ENCODE results near the gene B3GNT2.

The B3GNT2 gene

GRCh38 chr2:62205554-62205953 is 9.6 kb downstream of the B3GNT2 start:
- no peak for DNase-seq (ENCODE audit: low read depth)

GRCh38 chr2:62206024-62206423 is 10.1 kb downstream of the B3GNT2 start:
- no peak for DNase-seq (ENCODE audit: low read depth)

GRCh38 chr2:62207491-62207890 is 11.6 kb downstream of the B3GNT2 start:
- DNase-seq (ENCODE audit: low read depth) = no peak

GRCh38 chr2:62208074-62208757 is 12.3 kb downstream of the B3GNT2 start:
- DNase-seq (ENCODE audit: low read depth) = no peak

GRCh38 chr2:62208758-62209114 is 12.8 kb downstream of the B3GNT2 start:
- DNase-seq (ENCODE audit: low read depth) = no peak

GRCh38 chr2:62209427-62209991 is 13.6 kb downstream of the B3GNT2 start:
- DNase-seq (ENCODE audit: low read depth) = no peak

- no peak for DNase-seq (ENCODE audit: low read depth)
Measured at GRCh38 chr2:62215306-62216064, 19.6 kb downstream of the B3GNT2 start.

- DNase-seq (ENCODE audit: low read depth) = no peak
Measured at GRCh38 chr2:62216113-62216512, 20.2 kb downstream of the B3GNT2 start.

- DNase-seq (ENCODE audit: low read depth) = no peak
Measured at GRCh38 chr2:62216616-62217015, 20.7 kb downstream of the B3GNT2 start.

GRCh38 chr2:62217421-62217820 is 21.5 kb downstream of the B3GNT2 start:
- DNase-seq (ENCODE audit: low read depth) = no peak

GRCh38 chr2:62217970-62218369 is 22.1 kb downstream of the B3GNT2 start:
- DNase-seq (ENCODE audit: low read depth) = no peak

- no peak for DNase-seq (ENCODE audit: low read depth)
Measured at GRCh38 chr2:62219407-62220159, 23.7 kb downstream of the B3GNT2 start.

GRCh38 chr2:62221141-62221540 is 25.2 kb downstream of the B3GNT2 start:
- DNase-seq (ENCODE audit: low read depth) = no peak

GRCh38 chr2:62222171-62222570 is 26.3 kb downstream of the B3GNT2 start:
- no peak for DNase-seq (ENCODE audit: low read depth)

GRCh38 chr2:62222674-62223073 is 26.8 kb downstream of the B3GNT2 start:
- no peak for DNase-seq (ENCODE audit: low read depth)

- DNase-seq (ENCODE audit: low read depth) = no peak
Measured at GRCh38 chr2:62224976-62225375, 29.1 kb downstream of the B3GNT2 start.

- no peak for DNase-seq (ENCODE audit: low read depth)
Measured at GRCh38 chr2:62227386-62228075, 31.6 kb downstream of the B3GNT2 start.

GRCh38 chr2:62229082-62229605 is 33.2 kb downstream of the B3GNT2 start:
- no peak for DNase-seq (ENCODE audit: low read depth)

- DNase-seq (ENCODE audit: low read depth) = no peak
Measured at GRCh38 chr2:62231541-62231940, 35.6 kb downstream of the B3GNT2 start.

GRCh38 chr2:62234755-62235655 is 39.1 kb downstream of the B3GNT2 start:
- no peak for DNase-seq (ENCODE audit: low read depth)

- DNase-seq (ENCODE audit: low read depth) = no peak
Measured at GRCh38 chr2:62236499-62236898, 40.6 kb downstream of the B3GNT2 start.
